GM12878 (cell line): Measurements from ENCODE around the gene OR13C8. TPM values are rescaled to one million over a fixed set of nuclear protein-coding genes. Genes with fewer than 3 reads are reported as not detected.
"Not testable (repeated sequence)": the region's sequence is repeated elsewhere in the genome, so short reads cannot be mapped to it uniquely, and the experiment has no call there.

Experiments
- ATAC-seq: fragments of 200-7000 bp; cut with Tn5 transposase; 3 replicates; pipeline ENCODE4 v1.9.1; 2020; ENCODE audit warnings: mild to moderate bottlenecking, moderate library complexity
- BruUV-seq: library from RNA; stranded (reverse); fragments of 400-500 nt; replicated peaks from 2 replicates; lab custom pipeline; 2021; lab: Mats Ljungman, UMichigan
- CTCF ChIA-PET: fragments of 300-600 bp; sonication (Branson Sonifier 250); formaldehyde crosslinking; extraction: SDS; loops from one replicate; lab custom pipeline; 2021; ENCODE audit warnings: inconsistent platforms; lab: Yijun Ruan, JAX
- POLR2A ChIA-PET: fragments of 350-600 bp; formaldehyde crosslinking; extraction: SDS; loops from one replicate; lab custom pipeline; 2021; ENCODE audit warnings: inconsistent platforms; lab: Charles Lee
- RAD21 ChIA-PET: fragments of 300-600 bp; sonication (Branson Sonifier 250); formaldehyde crosslinking; loops from one replicate; lab custom pipeline; 2023; ENCODE audit warnings: antibody characterized with exemption; ENCODE audit not compliant: unreplicated experiment; lab: Charles Lee
- SMC1A ChIA-PET: fragments of 300-600 bp; sonication (Branson Sonifier 250); formaldehyde crosslinking; loops from one replicate; lab custom pipeline; 2023; ENCODE audit not compliant: unreplicated experiment, uncharacterized antibody; lab: Charles Lee
- DNase-seq: peaks from one replicate; pipeline ENCODE4 v3.0.0-alpha.2; 2011; ENCODE audit warnings: low read depth, low spot score
- FAIRE-seq: peaks from 3 replicates; lab custom pipeline; 2011; peaks lifted over from hg19 to GRCh38; lab: Jason Lieb, UNC
- H2AFZ ChIP-seq: 2 replicates; pipeline ENCODE4 v1.6.0; 2011; ENCODE audit warnings: low read depth, low read length, control low read depth; ENCODE audit not compliant: control insufficient read depth
- H3K27ac ChIP-seq: 2 replicates; pipeline ENCODE4 v1.5.1; 2011; ENCODE audit warnings: control low read depth; ENCODE audit not compliant: control insufficient read depth, insufficient read depth
- H3K27me3 ChIP-seq, 2 experiments: replicated peaks in 1 of 2; 2 replicates each; pipeline versions ENCODE4 v1.6.0 to v1.6.1; 2011; ENCODE audit warnings: low read length in 1 of 2; ENCODE audit not compliant: control insufficient read depth in 2 of 2, insufficient read depth in 2 of 2
- H3K36me3 ChIP-seq, 2 experiments: 2 replicates each; pipeline ENCODE4 v1.5.1; 2011; ENCODE audit warnings: low read length in 1 of 2; ENCODE audit not compliant: control insufficient read depth in 2 of 2, insufficient read depth in 2 of 2
- H3K4me1 ChIP-seq: 2 replicates; pipeline ENCODE4 v1.6.1; 2011; ENCODE audit warnings: mild to moderate bottlenecking, low read length, moderate library complexity, mixed read lengths; ENCODE audit not compliant: control insufficient read depth, insufficient read depth
- H3K4me2 ChIP-seq: 2 replicates; pipeline ENCODE4 v1.6.0; 2011; ENCODE audit warnings: control low read depth; ENCODE audit not compliant: control insufficient read depth, insufficient read depth
- H3K4me3 ChIP-seq: fragments of 200-600 bp; sonication (generic); 2 replicates; pipeline ENCODE4 v1.5.1; 2016
- H3K79me2 ChIP-seq: 2 replicates; pipeline ENCODE4 v1.6.0; 2011; ENCODE audit warnings: low read length; ENCODE audit not compliant: control insufficient read depth, insufficient read depth
- H3K9ac ChIP-seq: 2 replicates; pipeline ENCODE4 v1.8.0; 2011; ENCODE audit warnings: low read length, control low read depth, mixed read lengths; ENCODE audit not compliant: control insufficient read depth, insufficient read depth
- H3K9me3 ChIP-seq: replicated peaks from 3 replicates; pipeline ENCODE4 v1.5.1; 2011; ENCODE audit warnings: mild to moderate bottlenecking, low read length; ENCODE audit not compliant: control insufficient read depth, insufficient read depth
- H4K20me1 ChIP-seq: 2 replicates; pipeline ENCODE4 v1.6.0; 2011; ENCODE audit not compliant: control insufficient read depth, insufficient read depth
- CHD2 ChIP-seq: IDR thresholded peaks from 2 replicates; pipeline ENCODE4 v1.6.1; 2011; ENCODE audit warnings: low read depth, low read length, improper control_type of control experiment, borderline replicate concordance
- WGBS: methylation state at CpG from one replicate; pipeline ENCODE4 v1.1.6; 2016; ENCODE audit warnings: low lambda C conversion rate; ENCODE audit not compliant: insufficient replicate concordance, insufficient coverage; ENCODE audit errors: missing lambda C conversion rate; 5-methylcytosine and 5-hydroxymethylcytosine counted together
- in situ Hi-C: fragments of 300-500 bp; cut with MboI; formaldehyde crosslinking; loops from 9 replicates; pipeline ENCODE4 v1.14.3; 2018; ENCODE audit warnings: mixed read lengths
- intact Hi-C: fragments of 100-400 bp; cut with micrococcal nuclease; formaldehyde crosslinking; loops from one replicate; pipeline ENCODE4 v1.14.2; 2022; ENCODE audit not compliant: unreplicated experiment
- polyA plus RNA-seq, 11 experiments: library from polyadenylated mRNA; depleted of rRNA in 4 of 11; unstranded in 6 of 11; stranded (reverse) in 5 of 11; fragments of >200 nt; fragmentation: Nextera tagmentation in 4 of 11; fragmentation: Illumina TruSeq in 1 of 11; extraction: Ambion mirVana in 4 of 11; extraction: Trizol in 1 of 11; gene quantifications; 1 replicate in 1 of 11; 2 replicates in 10 of 11; pipeline versions ENCODE4 v1.2.1 to v1.2.3, GENCODE V29; 2011 to 2016; ENCODE audit warnings: inconsistent platforms in 2 of 11, missing spikeins in 2 of 11, low read depth in 1 of 11
- total RNA-seq, 4 experiments: library from RNA; depleted of rRNA in 3 of 4; stranded (reverse); fragments of >200 nt in 3 of 4; fragmentation: Illumina TruSeq in 1 of 4; extraction: Trizol in 1 of 4; gene quantifications; 2 replicates each; pipeline versions ENCODE4 v1.2.1 to v1.2.3, GENCODE V29; 2013 to 2021
- TF ChIP-seq, protein P1 (sequence below): fragments of 450-650 bp; IDR thresholded peaks from 2 replicates; pipeline ENCODE4 v1.6.1; 2017; ENCODE audit warnings: mild to moderate bottlenecking

The OR13C8 gene
- total and polyA plus RNA-seq, 10 of the 15 experiments (the other 5 are each of a cell fraction or from before 2014, with no cell fraction given), result not detected

- TF ChIP-seq, protein P1, sequence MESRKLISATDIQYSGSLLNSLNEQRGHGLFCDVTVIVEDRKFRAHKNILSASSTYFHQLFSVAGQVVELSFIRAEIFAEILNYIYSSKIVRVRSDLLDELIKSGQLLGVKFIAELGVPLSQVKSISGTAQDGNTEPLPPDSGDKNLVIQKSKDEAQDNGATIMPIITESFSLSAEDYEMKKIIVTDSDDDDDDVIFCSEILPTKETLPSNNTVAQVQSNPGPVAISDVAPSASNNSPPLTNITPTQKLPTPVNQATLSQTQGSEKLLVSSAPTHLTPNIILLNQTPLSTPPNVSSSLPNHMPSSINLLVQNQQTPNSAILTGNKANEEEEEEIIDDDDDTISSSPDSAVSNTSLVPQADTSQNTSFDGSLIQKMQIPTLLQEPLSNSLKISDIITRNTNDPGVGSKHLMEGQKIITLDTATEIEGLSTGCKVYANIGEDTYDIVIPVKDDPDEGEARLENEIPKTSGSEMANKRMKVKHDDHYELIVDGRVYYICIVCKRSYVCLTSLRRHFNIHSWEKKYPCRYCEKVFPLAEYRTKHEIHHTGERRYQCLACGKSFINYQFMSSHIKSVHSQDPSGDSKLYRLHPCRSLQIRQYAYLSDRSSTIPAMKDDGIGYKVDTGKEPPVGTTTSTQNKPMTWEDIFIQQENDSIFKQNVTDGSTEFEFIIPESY, result no peak
- no peak for TF ChIP-seq CHD2
Measured at GRCh38 chr9:104589626-104590025, 20.7 kb downstream of the OR13C8 start (continued).

- H3K36me3 ChIP-seq, H4K20me1 ChIP-seq, H3K9ac ChIP-seq, DNase-seq, H3K79me2 ChIP-seq, H3K4me2 ChIP-seq, H3K27me3 ChIP-seq, H3K4me3 ChIP-seq, POLR2A ChIA-PET, BruUV-seq, intact Hi-C loops, in situ Hi-C loops, H2AFZ ChIP-seq, H3K9me3 ChIP-seq, H3K27ac ChIP-seq, CTCF ChIA-PET, H3K4me1 ChIP-seq, SMC1A ChIA-PET: not testable (repeated sequence)
- peak; percentile 76 for FAIRE-seq
- peak; percentile 73 for ATAC-seq
- RAD21 ChIA-PET, result interaction anchor here (1.2 kb wide), 1 partner anchor 54 kb away, joined by 3 read pairs; no protein-coding TSS in a partner anchor
- WGBS, result 20% methylated on average over 3 of the region's 3 CpGs
Measured at GRCh38 chr9:104598749-104599148, 29.8 kb downstream of the OR13C8 start.

DNA sequence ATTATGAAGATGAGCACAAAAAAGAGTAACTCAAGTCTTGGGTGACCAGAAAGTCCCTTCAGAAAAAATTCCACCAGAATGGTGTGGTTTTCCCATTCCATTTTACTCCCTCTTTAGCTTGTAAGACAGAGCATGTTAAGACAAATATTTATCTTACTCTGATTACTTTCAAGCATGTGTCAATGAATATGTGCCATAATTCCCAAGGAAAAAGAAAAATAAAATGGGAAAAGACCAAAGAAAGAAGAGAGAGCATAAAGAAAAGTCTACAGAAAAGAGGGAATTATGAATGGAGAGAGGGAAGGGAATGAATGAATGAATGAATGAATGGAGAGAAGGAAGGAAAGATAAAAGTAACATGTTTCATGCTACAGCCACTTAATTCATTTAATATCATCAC is 30.3 kb downstream of the OR13C8 start, which contains the start of gene OR13C5:
OR13C5 (minus strand) TSS at position 101 of the 400 bp plus-strand sequence; CDS start at position 101, 0 bp downstream.
- RAD21 ChIA-PET, SMC1A ChIA-PET, intact Hi-C loops, H3K9ac ChIP-seq, FAIRE-seq, DNase-seq, H3K9me3 ChIP-seq, H3K4me3 ChIP-seq, in situ Hi-C loops, H3K36me3 ChIP-seq, BruUV-seq, H3K4me2 ChIP-seq, H3K79me2 ChIP-seq, POLR2A ChIA-PET, H3K4me1 ChIP-seq, H3K27ac ChIP-seq, H2AFZ ChIP-seq, H3K27me3 ChIP-seq, CTCF ChIA-PET, H4K20me1 ChIP-seq, ATAC-seq: not testable (repeated sequence)
